Frontal cortex (tissue), 4 donors: Measurements from ENCODE around the gene PEAK1. TPM values are rescaled to one million over a fixed set of nuclear protein-coding genes. Genes with fewer than 3 reads are reported as not detected.

ENCODE experiments used
- DNase-seq, 2 donors: peaks; one replicate each; pipeline ENCODE4 v3.0.0; 2012; ENCODE audit warnings: low spot score in 2 of 2
- FAIRE-seq: peaks from 2 replicates; lab custom pipeline; 2012; peaks lifted over from hg19 to GRCh38; lab: Jason Lieb, UNC
- total RNA-seq: library from RNA; depleted of rRNA; stranded (reverse); fragments of >200 nt; gene quantifications from one replicate; pipeline ENCODE4 v1.2.3, GENCODE V29; 2014
- donor health status: control.
- donor health status: control.
- donor health status: control.

The PEAK1 gene
- total RNA-seq, 1 donor from 2014 or later = 15.9 TPM

- DNase-seq = peak; percentile 31 to 83
- no peak for FAIRE-seq
Measured at GRCh38 chr15:77083381-77084160, 336.3 kb downstream of the PEAK1 start.

GRCh38 chr15:77081971-77082370 lies 337.9 kb downstream of the PEAK1 start:
- no peak for FAIRE-seq
- DNase-seq = no peak

GRCh38 chr15:77076323-77076915 lies 343.5 kb downstream of the PEAK1 start:
- DNase-seq (no peak), FAIRE-seq (no peak)

GRCh38 chr15:77075528-77075927 lies 344.4 kb downstream of the PEAK1 start:
- FAIRE-seq (no peak), DNase-seq (no peak)

- DNase-seq = no peak
- no peak for FAIRE-seq
Measured at GRCh38 chr15:77074350-77074749, 345.6 kb downstream of the PEAK1 start.

GRCh38 chr15:77071305-77072223 lies 348.3 kb downstream of the PEAK1 start:
- FAIRE-seq = no peak

GRCh38 chr15:77070495-77071304 lies 349.2 kb downstream of the PEAK1 start, which contains the start of gene TSPAN3:
Gene TSPAN3, minus strand, starts transcription at chr15:77071109. Its CDS starts 155 bp downstream, at chr15:77070954.
- FAIRE-seq = no peak
- DNase-seq = peak; percentile 89 to 91

More at GRCh38 chr15:77071305-77072223, 348.3 kb downstream of the PEAK1 start:
- no peak for DNase-seq

GRCh38 chr15:77070180-77070494 lies 349.8 kb downstream of the PEAK1 start:
- DNase-seq (no peak), FAIRE-seq (no peak)

- DNase-seq = no peak
- no peak for FAIRE-seq
Measured at GRCh38 chr15:77069521-77070121, 350.3 kb downstream of the PEAK1 start.

GRCh38 chr15:77068633-77069032 lies 351.3 kb downstream of the PEAK1 start:
- DNase-seq = no peak
- no peak for FAIRE-seq

GRCh38 chr15:77067691-77068367 lies 352.1 kb downstream of the PEAK1 start:
- no peak for DNase-seq
- no peak for FAIRE-seq

GRCh38 chr15:77066971-77067690 lies 352.8 kb downstream of the PEAK1 start:
- DNase-seq (no peak), FAIRE-seq (no peak)

GRCh38 chr15:77064539-77065308 lies 355.2 kb downstream of the PEAK1 start:
- DNase-seq (no peak), FAIRE-seq (no peak)

- no peak for FAIRE-seq
Measured at GRCh38 chr15:77064063-77064462, 355.8 kb downstream of the PEAK1 start.

GRCh38 chr15:77063249-77063648 lies 356.7 kb downstream of the PEAK1 start:
- DNase-seq = no peak
- FAIRE-seq = no peak

More at GRCh38 chr15:77064063-77064462, 355.8 kb downstream of the PEAK1 start:
- DNase-seq = no peak

GRCh38 chr15:77060546-77060945 lies 359.4 kb downstream of the PEAK1 start:
- FAIRE-seq (no peak), DNase-seq (no peak)

- no peak for DNase-seq
- no peak for FAIRE-seq
Measured at GRCh38 chr15:77059786-77060361, 360.0 kb downstream of the PEAK1 start.
